ENCODE measurements around the gene MLH1.
A peak's percentile ranks its signal among the peaks of the same experiment; 100 is the strongest.
"Not testable (repeated sequence)": the region's sequence is repeated elsewhere in the genome, so short reads cannot be mapped to it uniquely, and the experiment has no call there.

The MLH1 gene

GRCh38 chr3:36993326-36994283 is at the start of gene MLH1:
Gene MLH1, plus strand, starts transcription at chr3:36993518. Its CDS starts 30 bp downstream, at chr3:36993548.
- no peak for DNase-seq

GRCh38 chr3:36943601-36944000 is 49.7 kb upstream of the MLH1 start:
- DNase-seq, result no peak

- no peak for DNase-seq
Observed at GRCh38 chr3:36944012-36944640, 49.2 kb upstream of the MLH1 start.

- peak in 1 of 2 experiments; percentile 2 for DNase-seq
Observed at GRCh38 chr3:36944641-36945270, 48.6 kb upstream of the MLH1 start, which contains the start of gene TRANK1. Gene TRANK1, minus strand, starts transcription at chr3:36945054. Its CDS starts 245 bp downstream, at chr3:36944809.

- DNase-seq, result no peak
Observed at GRCh38 chr3:36945333-36945980, 47.9 kb upstream of the MLH1 start.

- DNase-seq, result not testable (repeated sequence)
Observed at GRCh38 chr3:36947814-36948213, 45.5 kb upstream of the MLH1 start.

- no peak for DNase-seq
Observed at GRCh38 chr3:36954452-36955134, 38.7 kb upstream of the MLH1 start.

GRCh38 chr3:36956155-36956554 is 37.2 kb upstream of the MLH1 start:
- no peak for DNase-seq

- no peak for DNase-seq
Observed at GRCh38 chr3:36957063-36957462, 36.3 kb upstream of the MLH1 start.

GRCh38 chr3:36957862-36958686 is 35.2 kb upstream of the MLH1 start:
- DNase-seq, result no peak

- no peak for DNase-seq
Observed at GRCh38 chr3:36959821-36960220, 33.5 kb upstream of the MLH1 start.

- no peak for DNase-seq
Observed at GRCh38 chr3:36960502-36960901, 32.8 kb upstream of the MLH1 start.

GRCh38 chr3:36963008-36963407 is 30.3 kb upstream of the MLH1 start:
- not testable (repeated sequence) for DNase-seq

GRCh38 chr3:36964331-36964730 is 29.0 kb upstream of the MLH1 start:
- no peak for DNase-seq

- no peak for DNase-seq
Observed at GRCh38 chr3:36964817-36965216, 28.5 kb upstream of the MLH1 start.

- DNase-seq, result no peak
Observed at GRCh38 chr3:36965440-36965839, 27.9 kb upstream of the MLH1 start.

- no peak for DNase-seq
Observed at GRCh38 chr3:36969085-36969484, 24.2 kb upstream of the MLH1 start.

- DNase-seq, result no peak
Observed at GRCh38 chr3:36969540-36970432, 23.5 kb upstream of the MLH1 start.

- DNase-seq, result no peak
Observed at GRCh38 chr3:36972163-36972562, 21.2 kb upstream of the MLH1 start.

- DNase-seq, result no peak
Observed at GRCh38 chr3:36973139-36973538, 20.2 kb upstream of the MLH1 start.
